ENCODE data around the gene INSM1.

DNA sequence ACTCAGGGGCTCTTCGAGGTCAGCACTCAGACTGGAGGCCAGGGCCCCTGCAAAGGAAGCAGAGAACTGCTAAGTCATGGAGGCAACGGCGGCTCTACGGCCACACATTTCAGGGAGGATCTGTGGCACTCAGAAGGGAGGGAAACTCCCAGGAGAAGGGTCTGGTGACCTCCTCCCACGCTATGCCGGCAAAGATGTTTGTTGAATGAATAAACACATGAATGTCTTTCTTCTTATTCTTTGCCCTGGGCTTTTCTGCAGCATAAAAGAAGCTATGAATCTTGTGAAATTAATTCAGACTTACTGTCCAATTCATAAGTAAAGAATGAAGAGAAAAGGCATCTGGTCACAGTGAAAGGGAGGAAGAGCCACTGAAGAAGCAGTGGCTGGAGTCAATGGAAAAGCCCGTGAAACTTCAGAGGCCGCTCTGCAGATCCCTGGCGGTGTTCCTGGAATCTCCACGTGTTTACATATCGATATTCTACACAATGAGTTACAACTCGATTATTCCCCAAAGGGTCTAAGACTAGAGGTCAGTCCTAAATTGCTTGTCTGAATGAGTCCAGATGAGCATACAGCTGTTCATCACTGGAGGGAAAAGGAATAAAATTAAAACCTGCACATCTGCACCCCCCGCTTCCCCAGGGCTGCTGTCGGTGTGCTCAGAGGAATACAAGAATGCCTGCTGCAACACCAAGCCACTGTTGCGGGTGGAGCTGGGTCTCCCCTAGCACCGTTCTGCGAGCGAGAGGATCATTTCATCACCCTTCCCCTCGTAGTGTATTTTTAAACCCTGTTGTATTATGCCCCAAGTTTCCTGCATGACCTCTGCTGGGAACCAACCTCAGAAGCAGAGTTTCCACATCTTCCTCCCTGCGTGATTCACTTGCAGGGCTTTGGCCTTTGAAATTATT lies 25.6 kb downstream of the INSM1 start:
- TF ChIP-seq, protein P1, sequence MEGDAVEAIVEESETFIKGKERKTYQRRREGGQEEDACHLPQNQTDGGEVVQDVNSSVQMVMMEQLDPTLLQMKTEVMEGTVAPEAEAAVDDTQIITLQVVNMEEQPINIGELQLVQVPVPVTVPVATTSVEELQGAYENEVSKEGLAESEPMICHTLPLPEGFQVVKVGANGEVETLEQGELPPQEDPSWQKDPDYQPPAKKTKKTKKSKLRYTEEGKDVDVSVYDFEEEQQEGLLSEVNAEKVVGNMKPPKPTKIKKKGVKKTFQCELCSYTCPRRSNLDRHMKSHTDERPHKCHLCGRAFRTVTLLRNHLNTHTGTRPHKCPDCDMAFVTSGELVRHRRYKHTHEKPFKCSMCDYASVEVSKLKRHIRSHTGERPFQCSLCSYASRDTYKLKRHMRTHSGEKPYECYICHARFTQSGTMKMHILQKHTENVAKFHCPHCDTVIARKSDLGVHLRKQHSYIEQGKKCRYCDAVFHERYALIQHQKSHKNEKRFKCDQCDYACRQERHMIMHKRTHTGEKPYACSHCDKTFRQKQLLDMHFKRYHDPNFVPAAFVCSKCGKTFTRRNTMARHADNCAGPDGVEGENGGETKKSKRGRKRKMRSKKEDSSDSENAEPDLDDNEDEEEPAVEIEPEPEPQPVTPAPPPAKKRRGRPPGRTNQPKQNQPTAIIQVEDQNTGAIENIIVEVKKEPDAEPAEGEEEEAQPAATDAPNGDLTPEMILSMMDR (IDR thresholded peaks at IDR 0.05 in 2 of 3, conservative IDR thresholded peaks at IDR 0.05 in 1 of 3; ENCODE audit: control insufficient read depth in 2 of 3, extremely low read depth in 1 of 3, insufficient read depth in 1 of 3, low read depth in 3 of 3, low read length in 3 of 3): no peak
- TF ChIP-seq POLR2A (IDR thresholded peaks at IDR 0.05; ENCODE audit: low read depth, low read length): no peak
- TF ChIP-seq PAX5 (IDR thresholded peaks at IDR 0.05; ENCODE audit: borderline replicate concordance, low read depth, low read length): no peak

Measured in GM12878 (cell line).